Naive thymus-derived CD4-positive, alpha-beta T cell (primary cell): ENCODE data around the gene OFD1. TPM values are rescaled to one million over a fixed set of nuclear protein-coding genes. Genes with fewer than 3 reads are reported as not detected.

Experiments
- ATAC-seq: fragments of 150-1000 bp; cut with Tn5 transposase; 2 replicates; pipeline ENCODE4 v1.10.0; 2021; ENCODE audit warnings: mild to moderate bottlenecking, moderate library complexity
- CTCF ChIA-PET: fragments of 350-600 bp; sonication (Branson Sonifier 250); formaldehyde crosslinking; loops from one replicate; lab custom pipeline; 2021; ENCODE audit warnings: antibody characterized with exemption; lab: Charles Lee
- POLR2A ChIA-PET: fragments of 350-600 bp; sonication (Branson Sonifier 250); formaldehyde crosslinking; loops from one replicate; lab custom pipeline; 2021; ENCODE audit warnings: antibody characterized with exemption, inconsistent platforms; lab: Charles Lee
- DNase-seq, 9 donors: peaks; one replicate each; pipeline versions ENCODE4 v3.0.0 to v3.0.0-alpha.2; 2020 to 2022; ENCODE audit warnings: mixed read lengths in 1 of 9
- H3K27ac ChIP-seq: one replicate; pipeline ENCODE4 v1.7.0; 2013; ENCODE audit warnings: mild to moderate bottlenecking, low read depth, low read length, moderate library complexity
- H3K27me3 ChIP-seq, 2 donors: one replicate each; pipeline ENCODE4 v1.7.0; 2013; ENCODE audit warnings: low read length in 2 of 2, mild to moderate bottlenecking in 2 of 2, moderate library complexity in 2 of 2; ENCODE audit not compliant: control insufficient read depth in 2 of 2, insufficient read depth in 2 of 2
- H3K36me3 ChIP-seq, 3 experiments: 1 replicate in 2 of 3; 2 replicates in 1 of 3; pipeline ENCODE4 v1.7.0; 2013; ENCODE audit warnings: low read length in 3 of 3, mild to moderate bottlenecking in 3 of 3, moderate library complexity in 1 of 3; ENCODE audit not compliant: insufficient read depth in 3 of 3, control insufficient read depth in 2 of 3
- H3K4me1 ChIP-seq, 2 donors: one replicate each; pipeline ENCODE4 v1.7.0; 2013; ENCODE audit warnings: low read length in 2 of 2, mild to moderate bottlenecking in 2 of 2, moderate library complexity in 1 of 2; ENCODE audit not compliant: control insufficient read depth in 2 of 2, insufficient read depth in 2 of 2
- H3K4me3 ChIP-seq: 2 replicates; pipeline ENCODE4 v1.7.0; 2013; ENCODE audit warnings: mild to moderate bottlenecking, low read length
- H3K9me3 ChIP-seq, 3 experiments: 1 replicate in 2 of 3; 2 replicates in 1 of 3; pipeline ENCODE4 v1.7.0; 2013; ENCODE audit warnings: low read length in 3 of 3; ENCODE audit not compliant: control insufficient read depth in 2 of 3
- H3K27ac Mint-ChIP-seq, 9 donors: one replicate each; pipeline ENCODE4 v1.8.0; 2020 to 2022; ENCODE audit warnings: mixed read lengths in 9 of 9, mild to moderate bottlenecking in 8 of 9, moderate library complexity in 5 of 9, inconsistent platforms in 2 of 9
- H3K27me3 Mint-ChIP-seq, 5 donors: one replicate each; pipeline ENCODE4 v1.8.0; 2021 to 2022; ENCODE audit warnings: mixed read lengths in 5 of 5, mild to moderate bottlenecking in 1 of 5
- H3K36me3 Mint-ChIP-seq, 5 donors: one replicate each; pipeline ENCODE4 v1.8.0; 2020 to 2022; ENCODE audit warnings: mixed read lengths in 5 of 5, mild to moderate bottlenecking in 3 of 5, inconsistent platforms in 1 of 5
- H3K4me1 Mint-ChIP-seq, 7 donors: one replicate each; pipeline ENCODE4 v1.8.0; 2020 to 2022; ENCODE audit warnings: mixed read lengths in 7 of 7, mild to moderate bottlenecking in 3 of 7, inconsistent platforms in 1 of 7
- H3K4me3 Mint-ChIP-seq, 10 donors: one replicate each; pipeline ENCODE4 v1.8.0; 2020 to 2022; ENCODE audit warnings: mild to moderate bottlenecking in 10 of 10, mixed read lengths in 10 of 10, moderate library complexity in 6 of 10, inconsistent platforms in 2 of 10
- H3K9me3 Mint-ChIP-seq, 11 donors: one replicate each; pipeline ENCODE4 v1.8.0; 2020 to 2022; ENCODE audit warnings: mixed read lengths in 11 of 11, mild to moderate bottlenecking in 4 of 11, inconsistent platforms in 1 of 11, moderate library complexity in 1 of 11
- intact Hi-C, 2 donors: fragments of 100-400 bp; cut with micrococcal nuclease; formaldehyde crosslinking; loops; one replicate each; pipeline ENCODE4 v1.15.1; 2023
- polyA plus RNA-seq, 2 donors: library from polyadenylated mRNA; unstranded; fragments of 300-500 nt; fragmentation: Illumina TruSeq; gene quantifications; one replicate each; pipeline ENCODE4 v1.2.3, GENCODE V29; 2021
- total RNA-seq, 6 experiments: library from RNA in 5 of 6; stranded (reverse) in 5 of 6; gene quantifications; 1 replicate in 5 of 6; 2 replicates in 1 of 6; pipeline ENCODE4 v1.2.3 and lab custom pipeline; 2021 to 2026

OFD1 gene
- total and polyA plus RNA-seq, 7 experiments from 2014 or later = 30.4 to 142 (median 50.4) TPM

- DNase-seq (no peak), ATAC-seq (no peak)
- H3K36me3 Mint-ChIP-seq = no peaks in the 10 kb centered on the region
- peaks cover 0 to 5% (median 0%) of the 10 kb centered on the region in 5 donors for H3K27me3 Mint-ChIP-seq
- intact Hi-C loops = no loop called here
- Histone ChIP-seq H3K4me1 (no peaks in the 10 kb centered on the region), H3K27me3 (no peaks in the 10 kb centered on the region), H3K36me3 (no peaks in the 10 kb centered on the region), H3K27ac (no peak overlapping the region), H3K4me3 (no peak overlapping the region), H3K9me3 (no peaks in the 10 kb centered on the region)
- CTCF ChIA-PET = no interaction called here
- H3K9me3 Mint-ChIP-seq = peaks cover 0 to 5% (median 2%) of the 10 kb centered on the region in 11 donors
- H3K4me1 Mint-ChIP-seq = no peaks in the 10 kb centered on the region
- no peak overlapping the region for H3K27ac Mint-ChIP-seq
- H3K4me3 Mint-ChIP-seq = no peak overlapping the region
- POLR2A ChIA-PET = no interaction called here
Observed at GRCh38 chrX:13803116-13803515, 68.6 kb downstream of the OFD1 start.

DNA sequence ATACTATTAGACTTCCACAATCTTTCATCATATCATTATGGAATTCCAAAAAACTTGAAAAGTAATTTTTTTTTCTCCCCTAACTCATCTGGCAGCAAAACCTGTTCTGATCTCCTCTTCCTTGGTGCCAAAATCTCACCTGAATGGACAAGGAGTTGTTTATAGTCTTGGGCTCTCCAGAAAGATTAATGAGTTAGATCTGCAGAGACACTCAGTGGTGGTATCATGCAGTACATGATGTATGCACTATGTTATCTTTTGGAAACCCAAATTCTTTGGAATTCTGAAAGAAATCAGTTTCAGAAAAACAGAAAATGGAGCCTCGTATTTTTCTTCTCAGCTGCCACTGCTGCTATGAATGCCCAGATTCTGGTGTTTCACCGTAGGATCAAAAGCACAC is 70.7 kb downstream of the OFD1 start:
- no peaks in the 10 kb centered on the region for H3K27me3 ChIP-seq
- ChIA-PET CTCF (no interaction called here), POLR2A (no interaction called here)
- no peaks in the 10 kb centered on the region for H3K9me3 ChIP-seq
- DNase-seq (no peak), ATAC-seq (no peak)
- H3K27ac ChIP-seq = no peak overlapping the region
- H3K4me1 ChIP-seq = no peaks in the 10 kb centered on the region
- no peak overlapping the region for H3K27ac Mint-ChIP-seq
- H3K4me3 Mint-ChIP-seq = no peak overlapping the region
- no peaks in the 10 kb centered on the region for H3K36me3 Mint-ChIP-seq
- intact Hi-C loops = no loop called here
- no peak overlapping the region for H3K4me3 ChIP-seq
- H3K9me3 Mint-ChIP-seq = peaks cover 0 to 5% (median 0%) of the 10 kb centered on the region in 11 donors
- no peaks in the 10 kb centered on the region for H3K4me1 Mint-ChIP-seq
- H3K27me3 Mint-ChIP-seq = peaks cover 0 to 5% (median 0%) of the 10 kb centered on the region in 5 donors
- no peaks in the 10 kb centered on the region for H3K36me3 ChIP-seq

DNA sequence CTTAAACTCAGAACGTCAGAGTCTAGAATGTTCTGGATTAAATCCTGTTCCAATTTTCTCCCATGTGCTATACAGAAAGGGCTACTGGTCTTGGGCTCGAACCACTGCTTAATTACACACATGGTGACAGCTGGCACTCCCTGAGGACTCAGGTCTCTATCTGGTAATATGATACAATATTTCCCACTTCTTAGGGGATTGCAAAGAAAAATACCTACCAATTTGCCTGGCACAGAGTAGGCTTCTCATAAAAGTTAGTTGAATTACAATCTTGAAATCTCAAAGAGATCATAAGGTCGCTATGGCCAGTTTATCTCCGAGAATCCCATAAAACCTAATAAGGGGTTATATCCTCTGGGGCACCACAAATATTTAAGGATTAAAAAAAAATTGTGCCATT is 73.7 kb downstream of the OFD1 start:
- POLR2A ChIA-PET = no interaction called here
- intact Hi-C loops = no loop called here

DNA sequence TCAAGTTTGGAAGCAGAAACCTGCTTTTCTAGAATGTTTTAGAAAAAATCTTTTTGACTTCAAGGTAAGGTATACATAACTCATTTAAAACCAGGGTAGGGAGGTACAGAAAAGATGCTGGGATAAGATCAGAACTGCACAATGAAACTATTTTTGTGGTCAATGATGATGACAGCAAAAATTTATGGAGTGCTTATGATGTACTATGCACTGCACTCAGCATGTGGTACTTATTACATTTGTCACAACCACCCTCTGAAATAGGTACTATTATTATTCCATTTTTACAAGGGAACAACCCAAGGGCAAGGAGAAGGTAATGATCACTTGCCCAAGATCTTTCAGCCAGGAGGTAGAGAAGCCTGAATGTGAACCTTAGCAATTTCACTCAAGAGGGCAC is 74.3 kb downstream of the OFD1 start:
- ChIA-PET POLR2A (no interaction called here), CTCF (no interaction called here)
- DNase-seq (no peak), ATAC-seq (no peak)
- H3K36me3 ChIP-seq = no peaks in the 10 kb centered on the region
- Mint-ChIP-seq H3K27ac (no peak overlapping the region), H3K9me3 (no peaks in the 10 kb centered on the region), H3K4me1 (no peaks in the 10 kb centered on the region), H3K27me3 (peaks cover 0 to 14% (median 3%) of the 10 kb centered on the region in 5 donors), H3K36me3 (no peaks in the 10 kb centered on the region), H3K4me3 (no peak overlapping the region)
- intact Hi-C loops = no loop called here
- no peaks in the 10 kb centered on the region for H3K4me1 ChIP-seq
- no peaks in the 10 kb centered on the region for H3K9me3 ChIP-seq
- H3K27me3 ChIP-seq = no peaks in the 10 kb centered on the region
- no peak overlapping the region for H3K4me3 ChIP-seq
- H3K27ac ChIP-seq = no peak overlapping the region

More for the DNA sequence above, 73.7 kb downstream of the OFD1 start:
- Mint-ChIP-seq H3K4me3 (no peak overlapping the region), H3K36me3 (no peaks in the 10 kb centered on the region), H3K4me1 (no peaks in the 10 kb centered on the region), H3K27me3 (peaks cover 0 to 10% (median 2%) of the 10 kb centered on the region in 5 donors), H3K9me3 (no peaks in the 10 kb centered on the region), H3K27ac (no peak overlapping the region)
- DNase-seq (no peak), ATAC-seq (no peak)
- CTCF ChIA-PET = no interaction called here
- no peak overlapping the region for H3K4me3 ChIP-seq
- H3K27ac ChIP-seq = no peak overlapping the region
- H3K4me1 ChIP-seq = no peaks in the 10 kb centered on the region
- H3K36me3 ChIP-seq = no peaks in the 10 kb centered on the region
- no peaks in the 10 kb centered on the region for H3K27me3 ChIP-seq
- no peaks in the 10 kb centered on the region for H3K9me3 ChIP-seq

DNA sequence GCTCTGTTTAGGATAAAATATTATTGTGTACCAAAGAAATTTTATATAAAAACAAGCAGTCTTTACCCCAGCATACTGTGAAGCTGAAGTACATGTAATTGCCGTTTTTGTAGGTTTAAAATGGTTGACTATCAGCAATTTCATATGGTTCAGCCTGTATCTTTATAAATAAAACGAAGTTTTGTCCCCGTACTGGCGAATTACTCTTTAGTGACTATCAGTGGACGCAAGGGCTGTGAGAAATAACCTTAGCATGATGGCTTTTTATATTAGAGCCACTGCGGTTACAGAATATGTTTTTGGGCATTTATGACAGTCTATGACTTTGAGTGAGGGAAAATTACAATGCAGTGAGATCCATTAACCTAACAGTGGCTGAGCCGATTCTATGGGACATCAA is 81.1 kb downstream of the OFD1 start:
- no peak overlapping the region for H3K4me3 Mint-ChIP-seq
- no peaks in the 10 kb centered on the region for H3K36me3 Mint-ChIP-seq
- intact Hi-C loops = no loop called here
- Histone ChIP-seq H3K27me3 (no peaks in the 10 kb centered on the region), H3K27ac (no peak overlapping the region), H3K4me3 (no peak overlapping the region), H3K9me3 (no peaks in the 10 kb centered on the region), H3K36me3 (no peaks in the 10 kb centered on the region), H3K4me1 (no peaks in the 10 kb centered on the region)
- peaks cover 11 to 24% (median 19%) of the 10 kb centered on the region in 5 donors for H3K27me3 Mint-ChIP-seq
- DNase-seq (no peak), ATAC-seq (no peak)
- no peaks in the 10 kb centered on the region for H3K9me3 Mint-ChIP-seq
- ChIA-PET CTCF (no interaction called here), POLR2A (no interaction called here)
- no peak overlapping the region for H3K27ac Mint-ChIP-seq
- no peaks in the 10 kb centered on the region for H3K4me1 Mint-ChIP-seq

DNA sequence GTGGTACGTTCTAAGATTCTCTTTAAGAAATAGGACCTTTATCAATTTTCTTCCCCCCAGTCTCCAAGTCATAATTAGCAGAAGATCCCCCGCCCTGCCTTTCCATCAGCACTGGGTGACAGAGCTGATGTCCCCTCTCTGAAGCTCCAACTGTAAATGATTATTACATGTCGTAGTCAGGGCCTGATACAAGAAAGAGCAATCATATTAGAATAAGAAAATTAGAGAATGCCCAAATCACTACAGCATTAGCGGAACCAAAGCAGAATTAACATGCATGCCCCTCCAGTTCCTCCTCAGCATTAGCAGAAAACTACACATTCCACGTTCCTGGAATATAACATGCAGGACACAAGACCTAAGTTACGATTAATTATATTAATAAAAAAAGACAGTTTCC is 81.6 kb downstream of the OFD1 start:
- Mint-ChIP-seq H3K4me3 (no peak overlapping the region), H3K9me3 (no peaks in the 10 kb centered on the region), H3K36me3 (no peaks in the 10 kb centered on the region), H3K27me3 (peaks cover 11 to 24% (median 19%) of the 10 kb centered on the region in 5 donors), H3K4me1 (no peaks in the 10 kb centered on the region), H3K27ac (no peak overlapping the region)
- Histone ChIP-seq H3K4me3 (no peak overlapping the region), H3K9me3 (no peaks in the 10 kb centered on the region), H3K4me1 (no peaks in the 10 kb centered on the region), H3K36me3 (no peaks in the 10 kb centered on the region), H3K27me3 (no peaks in the 10 kb centered on the region), H3K27ac (no peak overlapping the region)
- ATAC-seq (no peak), DNase-seq (no peak)
- intact Hi-C loops = no loop called here
- POLR2A ChIA-PET = no interaction called here
- CTCF ChIA-PET = no interaction called here

DNA sequence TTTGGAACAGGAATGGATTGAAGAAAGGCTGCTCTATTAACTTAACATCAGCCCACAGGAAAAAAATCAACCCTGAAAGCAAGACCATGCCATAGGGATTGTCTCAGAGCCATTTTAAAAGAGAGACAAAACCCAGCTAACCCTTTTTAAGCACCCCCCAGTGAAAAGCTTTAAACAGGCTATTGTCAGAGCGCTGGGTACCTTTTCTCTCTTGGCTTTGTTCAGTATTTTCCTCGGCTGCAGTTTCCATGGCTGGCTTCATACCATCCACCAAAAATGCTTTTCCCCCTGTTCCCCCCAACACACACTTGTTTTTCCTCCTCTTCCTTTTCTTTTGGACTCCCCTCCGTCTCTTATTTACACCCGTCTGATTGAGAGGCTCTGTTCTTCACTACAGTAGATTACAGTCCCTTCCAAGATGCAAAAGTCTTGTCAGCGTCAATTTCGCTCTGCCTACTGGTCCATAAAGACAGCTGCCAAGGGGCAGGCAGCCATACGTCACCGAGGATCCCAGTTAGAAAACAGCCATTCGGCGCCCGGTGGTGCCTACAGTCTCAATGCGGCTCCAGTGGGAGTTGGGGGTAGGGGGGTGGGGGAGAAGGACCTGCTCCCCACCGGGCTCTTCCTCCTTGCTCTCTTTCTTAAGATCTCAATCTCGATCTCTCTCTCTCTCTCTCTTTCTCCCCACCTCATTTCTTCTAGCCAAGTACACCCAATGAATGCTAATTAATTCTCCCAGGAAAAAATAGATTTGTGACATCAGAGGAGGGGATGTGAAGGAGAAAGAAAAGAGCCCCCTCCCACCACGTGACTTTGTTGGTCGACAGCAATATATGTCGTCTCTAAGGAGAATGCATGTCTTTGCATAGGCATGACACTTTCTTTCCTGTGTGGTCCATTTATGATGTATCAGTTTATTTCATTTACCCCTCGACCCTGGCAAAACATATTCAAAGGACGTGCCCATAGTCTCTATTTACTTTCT is 82.4 kb downstream of the OFD1 start, which contains the start of gene GPM6B:
GPM6B (minus strand) TSS at position 451 of the 985 bp plus-strand sequence; CDS start at position 262, 189 bp downstream.
- Histone ChIP-seq H3K36me3 (no peaks in the 10 kb centered on the region), H3K9me3 (no peaks in the 10 kb centered on the region), H3K4me3 (no peak within 1 kb of the TSS), H3K4me1 (no peaks in the 10 kb centered on the region), H3K27me3 (no peaks in the 10 kb centered on the region), H3K27ac (no peak within 1 kb of the TSS)
- intact Hi-C loops = no loop called here
- no peaks in the 10 kb centered on the region for H3K36me3 Mint-ChIP-seq
- DNase-seq = no peak
- H3K4me3 Mint-ChIP-seq = no peak within 1 kb of the TSS
- no peaks in the 10 kb centered on the region for H3K4me1 Mint-ChIP-seq
- ChIA-PET POLR2A (no interaction called here), CTCF (no interaction called here)
- H3K27me3 Mint-ChIP-seq = peaks cover 11 to 24% (median 19%) of the 10 kb centered on the region in 5 donors
- no peak within 1 kb of the TSS for H3K27ac Mint-ChIP-seq
- ATAC-seq = no peak
- H3K9me3 Mint-ChIP-seq = no peaks in the 10 kb centered on the region
